ENCODE data around the gene ATP8A2.

Gene ATP8A2

GRCh38 chr13:25588336-25589060 is 216.7 kb downstream of the ATP8A2 start:
- Histone ChIP-seq H3K27me3 (ENCODE audit: low read depth, low read length) (no peaks in the 10 kb centered on the region), H3K9me3 (ENCODE audit: control insufficient read depth in 1 of 2, low read length in 2 of 2) (no peaks in the 10 kb centered on the region), H3K27ac (ENCODE audit: low read length) (no peak overlapping the region), H3K4me1 (ENCODE audit: control insufficient read depth in 1 of 2, insufficient read depth in 2 of 2, low read length in 2 of 2) (no peaks in the 10 kb centered on the region), H3K4me3 (ENCODE audit: low read depth in 1 of 2, low read length in 2 of 2) (no peak overlapping the region), H3K36me3 (ENCODE audit: control insufficient read depth in 1 of 2, insufficient read depth in 2 of 2, low read length in 2 of 2) (no peaks in the 10 kb centered on the region)

- no peaks in the 10 kb centered on the region for H3K27me3 ChIP-seq (ENCODE audit: low read depth, low read length)
- no peaks in the 10 kb centered on the region for H3K36me3 ChIP-seq (ENCODE audit: control insufficient read depth in 1 of 2, insufficient read depth in 2 of 2, low read length in 2 of 2)
- no peak overlapping the region for H3K27ac ChIP-seq (ENCODE audit: low read length)
- H3K4me1 ChIP-seq (ENCODE audit: control insufficient read depth in 1 of 2, insufficient read depth in 2 of 2, low read length in 2 of 2): no peaks in the 10 kb centered on the region
- peaks cover 0 to 3% of the 10 kb centered on the region in 2 donors for H3K9me3 ChIP-seq (ENCODE audit: control insufficient read depth in 1 of 2, low read length in 2 of 2)
- H3K4me3 ChIP-seq (ENCODE audit: low read depth in 1 of 2, low read length in 2 of 2): no peak overlapping the region
Measured at GRCh38 chr13:25598421-25598820, 226.6 kb downstream of the ATP8A2 start.

DNA sequence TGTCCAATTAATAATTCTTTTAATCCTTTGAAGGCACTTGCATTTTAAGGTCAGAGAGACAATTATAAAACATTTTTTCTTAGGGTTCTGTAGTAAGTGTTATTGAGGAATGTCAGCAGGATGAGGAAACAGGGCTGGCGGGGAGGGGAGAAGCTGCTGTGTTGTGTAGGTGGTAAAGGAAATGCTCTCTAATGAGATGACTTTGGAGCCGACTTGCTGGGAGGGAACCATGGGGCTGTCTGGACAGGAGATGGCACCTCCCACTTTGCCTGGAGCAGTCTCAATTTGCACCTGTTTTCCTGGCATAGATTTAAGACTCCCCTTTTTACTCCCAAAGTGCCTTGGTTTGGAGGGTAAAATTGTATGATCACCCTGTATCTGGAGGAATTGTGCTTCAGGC is 230.4 kb downstream of the ATP8A2 start:
- Histone ChIP-seq H3K36me3 (ENCODE audit: control insufficient read depth in 1 of 2, insufficient read depth in 2 of 2, low read length in 2 of 2) (no peaks in the 10 kb centered on the region), H3K4me1 (ENCODE audit: control insufficient read depth in 1 of 2, insufficient read depth in 2 of 2, low read length in 2 of 2) (no peaks in the 10 kb centered on the region), H3K4me3 (ENCODE audit: low read depth in 1 of 2, low read length in 2 of 2) (no peak overlapping the region), H3K27me3 (ENCODE audit: low read depth, low read length) (no peaks in the 10 kb centered on the region), H3K9me3 (ENCODE audit: control insufficient read depth in 1 of 2, low read length in 2 of 2) (peaks cover 0 to 3% of the 10 kb centered on the region in 2 donors), H3K27ac (ENCODE audit: low read length) (no peak overlapping the region)

GRCh38 chr13:25604106-25604505 is 232.3 kb downstream of the ATP8A2 start:
- no peak overlapping the region for H3K4me3 ChIP-seq (ENCODE audit: low read depth in 1 of 2, low read length in 2 of 2)
- H3K36me3 ChIP-seq (ENCODE audit: control insufficient read depth in 1 of 2, insufficient read depth in 2 of 2, low read length in 2 of 2): no peaks in the 10 kb centered on the region
- H3K9me3 ChIP-seq (ENCODE audit: control insufficient read depth in 1 of 2, low read length in 2 of 2): peaks cover 0 to 1% of the 10 kb centered on the region in 2 donors
- H3K4me1 ChIP-seq (ENCODE audit: control insufficient read depth in 1 of 2, insufficient read depth in 2 of 2, low read length in 2 of 2): no peaks in the 10 kb centered on the region
- no peak overlapping the region for H3K27ac ChIP-seq (ENCODE audit: low read length)
- H3K27me3 ChIP-seq (ENCODE audit: low read depth, low read length): no peaks in the 10 kb centered on the region

DNA sequence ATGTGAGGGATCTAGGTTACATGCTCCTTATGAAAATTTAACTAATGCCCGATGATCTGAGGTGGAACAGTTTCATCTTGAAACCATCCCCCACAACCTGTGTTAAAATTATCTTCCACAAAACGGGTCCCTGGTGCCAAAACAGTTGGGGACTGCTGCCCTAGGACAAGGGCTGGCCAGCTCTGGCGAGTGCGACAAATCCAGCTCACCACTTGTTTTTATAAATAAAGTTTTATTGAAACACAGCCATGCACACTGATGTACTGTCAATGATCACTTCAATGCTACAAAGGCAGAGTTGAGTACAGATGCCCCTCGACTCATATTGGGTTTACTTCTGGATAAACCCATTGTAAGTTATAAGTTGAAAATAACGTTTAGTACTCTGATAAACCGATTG is 235.3 kb downstream of the ATP8A2 start:
- Histone ChIP-seq H3K9me3 (ENCODE audit: control insufficient read depth in 1 of 2, low read length in 2 of 2) (no peaks in the 10 kb centered on the region), H3K4me3 (ENCODE audit: low read depth in 1 of 2, low read length in 2 of 2) (no peak overlapping the region), H3K36me3 (ENCODE audit: control insufficient read depth in 1 of 2, insufficient read depth in 2 of 2, low read length in 2 of 2) (no peaks in the 10 kb centered on the region), H3K27me3 (ENCODE audit: low read depth, low read length) (no peaks in the 10 kb centered on the region), H3K4me1 (ENCODE audit: control insufficient read depth in 1 of 2, insufficient read depth in 2 of 2, low read length in 2 of 2) (no peaks in the 10 kb centered on the region), H3K27ac (ENCODE audit: low read length) (no peak overlapping the region)

GRCh38 chr13:25608181-25608580 is 236.4 kb downstream of the ATP8A2 start:
- Histone ChIP-seq H3K27me3 (ENCODE audit: low read depth, low read length) (no peaks in the 10 kb centered on the region), H3K4me1 (ENCODE audit: control insufficient read depth in 1 of 2, insufficient read depth in 2 of 2, low read length in 2 of 2) (no peaks in the 10 kb centered on the region), H3K9me3 (ENCODE audit: control insufficient read depth in 1 of 2, low read length in 2 of 2) (no peaks in the 10 kb centered on the region), H3K36me3 (ENCODE audit: control insufficient read depth in 1 of 2, insufficient read depth in 2 of 2, low read length in 2 of 2) (no peaks in the 10 kb centered on the region), H3K4me3 (ENCODE audit: low read depth in 1 of 2, low read length in 2 of 2) (no peak overlapping the region), H3K27ac (ENCODE audit: low read length) (no peak overlapping the region)

- Histone ChIP-seq H3K4me3 (ENCODE audit: low read depth in 1 of 2, low read length in 2 of 2) (no peak overlapping the region), H3K4me1 (ENCODE audit: control insufficient read depth in 1 of 2, insufficient read depth in 2 of 2, low read length in 2 of 2) (no peaks in the 10 kb centered on the region), H3K27ac (ENCODE audit: low read length) (no peak overlapping the region), H3K27me3 (ENCODE audit: low read depth, low read length) (no peaks in the 10 kb centered on the region), H3K9me3 (ENCODE audit: control insufficient read depth in 1 of 2, low read length in 2 of 2) (peaks cover 0 to 5% of the 10 kb centered on the region in 2 donors), H3K36me3 (ENCODE audit: control insufficient read depth in 1 of 2, insufficient read depth in 2 of 2, low read length in 2 of 2) (no peaks in the 10 kb centered on the region)
Measured at GRCh38 chr13:25616674-25617073, 244.9 kb downstream of the ATP8A2 start.

DNA sequence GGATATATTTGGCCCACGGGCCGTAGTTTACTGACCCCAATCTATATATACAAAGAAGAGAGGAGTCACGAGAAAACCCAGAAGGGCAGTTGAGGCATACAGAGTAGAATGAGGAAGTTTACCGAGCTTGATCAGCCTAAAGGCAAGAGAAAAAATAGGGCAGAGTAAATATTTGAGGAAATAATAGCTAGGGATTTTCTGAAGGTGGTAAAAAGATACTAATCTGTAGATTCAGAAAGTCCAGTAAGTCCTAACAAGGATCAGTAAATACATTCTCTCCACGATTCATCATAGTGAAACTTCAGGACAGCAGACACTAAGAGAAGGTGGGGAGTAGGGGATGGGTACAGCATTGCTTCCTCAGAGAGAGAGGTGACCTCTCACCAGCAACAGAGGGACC is 248.1 kb downstream of the ATP8A2 start:
- no peak overlapping the region for H3K4me3 ChIP-seq (ENCODE audit: low read depth in 1 of 2, low read length in 2 of 2)

DNA sequence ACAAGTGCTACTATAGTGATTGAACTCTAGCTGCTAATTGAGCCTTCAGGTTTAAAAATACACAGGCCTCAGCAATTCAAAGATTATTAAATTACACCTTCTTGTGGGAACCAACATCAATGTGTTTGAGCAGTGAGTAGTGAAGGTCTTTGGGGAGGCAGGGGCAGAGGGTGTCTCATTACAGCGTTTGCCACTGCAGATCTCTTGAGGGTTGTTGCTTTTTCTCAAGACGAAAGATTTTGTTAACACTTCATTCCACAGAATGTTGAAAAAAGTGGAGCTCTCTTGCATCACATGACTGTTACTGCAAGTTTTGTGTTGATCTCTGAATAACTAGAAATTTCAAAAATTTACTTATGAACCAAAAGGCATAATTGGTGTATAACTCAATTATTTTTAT is 253.6 kb downstream of the ATP8A2 start:
- Histone ChIP-seq H3K36me3 (ENCODE audit: control insufficient read depth in 1 of 2, insufficient read depth in 2 of 2, low read length in 2 of 2) (no peaks in the 10 kb centered on the region), H3K27ac (ENCODE audit: low read length) (no peak overlapping the region), H3K4me1 (ENCODE audit: control insufficient read depth in 1 of 2, insufficient read depth in 2 of 2, low read length in 2 of 2) (no peaks in the 10 kb centered on the region), H3K27me3 (ENCODE audit: low read depth, low read length) (no peaks in the 10 kb centered on the region), H3K4me3 (ENCODE audit: low read depth in 1 of 2, low read length in 2 of 2) (no peak overlapping the region), H3K9me3 (ENCODE audit: control insufficient read depth in 1 of 2, low read length in 2 of 2) (peaks cover 0 to 6% of the 10 kb centered on the region in 2 donors)

More for the DNA sequence above, 248.1 kb downstream of the ATP8A2 start:
- H3K27ac ChIP-seq (ENCODE audit: low read length): no peak overlapping the region
- no peaks in the 10 kb centered on the region for H3K27me3 ChIP-seq (ENCODE audit: low read depth, low read length)
- H3K4me1 ChIP-seq (ENCODE audit: control insufficient read depth in 1 of 2, insufficient read depth in 2 of 2, low read length in 2 of 2): no peaks in the 10 kb centered on the region
- H3K9me3 ChIP-seq (ENCODE audit: control insufficient read depth in 1 of 2, low read length in 2 of 2): peaks cover 0 to 5% of the 10 kb centered on the region in 2 donors
- H3K36me3 ChIP-seq (ENCODE audit: control insufficient read depth in 1 of 2, insufficient read depth in 2 of 2, low read length in 2 of 2): no peaks in the 10 kb centered on the region

DNA sequence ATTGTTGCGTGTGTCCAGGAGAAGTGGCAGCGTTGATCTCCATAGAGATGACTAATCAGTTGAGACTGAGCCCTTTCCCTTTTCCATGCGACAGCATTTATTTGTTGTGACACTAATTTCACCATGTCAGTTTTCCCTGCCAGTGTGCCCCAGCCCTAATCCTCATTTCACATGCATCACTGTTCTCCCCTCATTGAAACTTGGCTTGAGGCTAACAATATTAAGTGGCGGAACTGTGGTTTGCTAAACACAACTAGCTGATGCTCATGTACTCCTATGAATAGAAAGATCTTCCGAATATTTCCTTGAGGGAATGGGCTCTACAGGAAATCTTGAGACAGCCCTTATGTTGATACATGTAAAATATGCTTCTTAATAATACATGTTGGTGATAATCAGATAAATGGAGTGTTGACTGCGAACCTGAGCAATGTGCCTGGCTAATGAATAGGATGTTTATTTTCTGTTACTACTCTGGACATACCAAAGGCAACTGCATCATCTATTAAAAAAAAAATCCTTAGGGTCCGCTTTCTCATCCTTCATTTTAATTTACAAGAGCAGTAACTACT is 258.6 kb downstream of the ATP8A2 start:
- no peak overlapping the region for H3K4me3 ChIP-seq (ENCODE audit: low read depth in 1 of 2, low read length in 2 of 2)
- no peaks in the 10 kb centered on the region for H3K36me3 ChIP-seq (ENCODE audit: control insufficient read depth in 1 of 2, insufficient read depth in 2 of 2, low read length in 2 of 2)
- no peaks in the 10 kb centered on the region for H3K27me3 ChIP-seq (ENCODE audit: low read depth, low read length)
- no peaks in the 10 kb centered on the region for H3K4me1 ChIP-seq (ENCODE audit: control insufficient read depth in 1 of 2, insufficient read depth in 2 of 2, low read length in 2 of 2)
- H3K9me3 ChIP-seq (ENCODE audit: control insufficient read depth in 1 of 2, low read length in 2 of 2): peaks cover 0 to 6% of the 10 kb centered on the region in 2 donors
- H3K27ac ChIP-seq (ENCODE audit: low read length): no peak overlapping the region

DNA sequence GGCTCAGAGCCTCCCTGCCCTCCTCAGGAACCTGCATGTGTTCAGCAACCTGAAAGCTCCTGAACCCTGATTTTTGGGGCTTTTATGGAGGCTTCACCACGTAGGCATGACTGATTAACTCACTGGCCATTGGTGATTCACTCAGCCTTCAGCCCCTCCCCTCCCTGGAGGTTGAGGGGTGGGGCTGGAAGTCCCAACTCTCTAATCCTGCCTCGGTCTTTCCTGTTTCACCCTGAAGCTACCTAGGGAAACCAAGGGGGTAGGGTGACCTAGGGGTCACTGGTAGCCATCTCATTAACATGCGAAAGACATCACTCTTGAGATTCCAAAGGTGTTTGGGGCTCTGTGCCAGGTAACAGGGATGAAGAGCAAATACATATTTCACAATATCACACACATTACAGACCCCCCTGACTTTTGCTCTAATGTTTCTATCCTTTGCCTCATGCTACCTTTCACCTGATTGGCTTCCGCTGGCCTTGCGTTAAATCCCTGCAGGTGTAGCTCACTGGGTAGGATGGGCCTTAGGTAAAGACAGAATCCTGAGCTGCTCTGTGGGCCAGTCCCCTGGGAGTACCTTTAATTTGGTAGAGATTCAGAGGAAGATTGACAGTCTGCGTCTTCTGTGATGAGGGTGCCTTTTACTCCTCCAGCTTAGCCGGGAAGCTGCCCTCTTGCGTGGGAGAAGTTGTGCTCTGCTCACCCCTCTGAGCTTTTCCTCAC is 260.6 kb downstream of the ATP8A2 start:
- Histone ChIP-seq H3K36me3 (ENCODE audit: control insufficient read depth in 1 of 2, insufficient read depth in 2 of 2, low read length in 2 of 2) (no peaks in the 10 kb centered on the region), H3K27ac (ENCODE audit: low read length) (no peak overlapping the region), H3K27me3 (ENCODE audit: low read depth, low read length) (no peaks in the 10 kb centered on the region), H3K4me3 (ENCODE audit: low read depth in 1 of 2, low read length in 2 of 2) (no peak overlapping the region), H3K9me3 (ENCODE audit: control insufficient read depth in 1 of 2, low read length in 2 of 2) (no peaks in the 10 kb centered on the region), H3K4me1 (ENCODE audit: control insufficient read depth in 1 of 2, insufficient read depth in 2 of 2, low read length in 2 of 2) (no peaks in the 10 kb centered on the region)

All from muscle layer of duodenum (tissue), 2 donors.